Activated CD8-positive, alpha-beta memory T cell treated with anti-CD3 and anti-CD28 coated beads, Interleukin-2, amount 50 U/mL, for 24 hours (primary cell): ENCODE results near the gene PLEKHG4.

Experiments
- DNase-seq: peaks from one replicate; pipeline ENCODE4 v3.0.0-alpha.2; 2020; ENCODE audit errors: extremely low read depth

Gene PLEKHG4

DNA sequence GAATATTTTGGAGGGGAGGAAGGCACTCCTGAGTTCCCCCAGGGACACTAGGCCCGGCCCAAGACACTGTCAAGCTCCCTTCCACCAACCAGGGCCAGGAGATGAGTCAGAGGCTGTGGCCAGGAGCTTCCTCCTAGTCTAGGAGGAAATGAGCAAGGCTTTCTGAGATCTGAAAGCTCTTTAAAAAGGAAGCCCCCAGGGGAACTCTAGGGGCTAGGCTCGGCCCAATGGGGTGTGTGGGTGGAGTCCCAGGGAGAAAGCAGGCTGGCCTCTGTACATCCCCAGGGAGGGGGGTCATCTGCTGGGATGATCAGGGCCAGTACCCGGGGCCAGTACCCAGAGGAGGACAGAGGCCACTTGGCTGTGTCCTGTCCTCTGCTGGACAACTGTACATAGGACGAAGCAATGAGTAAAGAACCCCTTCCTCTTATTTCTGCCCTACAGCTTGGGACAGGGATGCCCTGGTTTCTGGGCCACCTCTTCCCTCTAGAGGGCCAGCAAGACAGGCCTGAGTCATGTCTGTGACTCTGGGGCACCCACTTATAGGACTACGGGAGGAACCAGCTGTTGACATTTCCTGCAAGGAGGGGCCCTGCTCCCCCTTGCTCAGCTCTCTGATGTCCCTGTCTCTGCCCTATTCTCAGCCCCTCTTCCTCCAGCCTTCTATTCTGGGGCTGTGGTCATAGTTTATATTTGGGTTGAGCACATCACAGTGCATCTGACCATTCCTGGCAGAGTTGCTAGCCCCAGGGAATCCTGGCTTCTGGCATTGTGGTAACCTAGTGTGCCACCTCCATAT is 34.7 kb upstream of the PLEKHG4 start:
- peak; percentile 63 for DNase-seq

- no peak for DNase-seq
Observed at GRCh38 chr16:67245186-67245585, 34.1 kb upstream of the PLEKHG4 start.

DNA sequence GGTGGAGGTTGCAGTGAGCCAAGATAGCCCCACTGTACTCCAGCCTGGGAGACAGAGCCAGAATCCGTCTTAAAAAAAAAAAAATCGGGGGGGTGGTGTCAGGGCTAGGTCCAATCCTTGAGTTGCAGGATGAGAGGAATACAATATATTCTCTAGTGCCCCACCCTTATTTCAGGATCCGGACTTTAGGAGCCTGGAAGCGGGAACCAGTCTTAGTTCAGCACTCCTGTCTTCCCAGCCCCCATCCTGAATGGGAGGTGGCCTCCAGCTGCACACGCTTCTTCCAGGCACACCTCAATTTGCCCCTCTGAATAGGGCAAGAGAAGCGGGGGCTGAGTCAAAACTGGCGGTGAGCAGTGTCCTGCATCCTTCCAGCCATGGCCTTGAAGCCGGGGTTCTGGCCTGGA is 33.7 kb upstream of the PLEKHG4 start:
- no peak for DNase-seq

- no peak for DNase-seq
Observed at GRCh38 chr16:67246081-67246755, 33.1 kb upstream of the PLEKHG4 start.

- no peak for DNase-seq
Observed at GRCh38 chr16:67246756-67247191, 32.6 kb upstream of the PLEKHG4 start.

GRCh38 chr16:67247192-67248072 is 31.9 kb upstream of the PLEKHG4 start, which contains the start of gene FHOD1:
TSS of gene FHOD1 (minus strand) at chr16:67247481. CDS start at chr16:67247410, 71 bp downstream.
- peak; percentile 96 for DNase-seq

DNA sequence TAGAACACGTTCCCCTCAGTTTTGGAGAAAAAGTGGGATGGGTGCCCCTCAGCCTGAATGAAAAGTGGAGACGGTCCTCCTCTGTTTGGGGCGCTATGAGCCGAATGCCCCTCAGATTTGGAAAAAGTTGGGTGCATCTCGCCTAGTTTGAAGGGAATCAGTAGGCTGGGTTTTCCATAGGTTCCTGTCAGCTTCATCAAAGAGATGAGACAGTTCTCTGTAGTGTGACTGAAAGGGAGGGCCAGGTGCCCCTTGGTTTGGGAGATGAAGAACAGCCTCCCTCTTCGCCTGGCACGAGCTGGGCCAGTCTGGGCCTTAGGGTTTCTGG is 31.3 kb upstream of the PLEKHG4 start:
- DNase-seq: no peak

DNA sequence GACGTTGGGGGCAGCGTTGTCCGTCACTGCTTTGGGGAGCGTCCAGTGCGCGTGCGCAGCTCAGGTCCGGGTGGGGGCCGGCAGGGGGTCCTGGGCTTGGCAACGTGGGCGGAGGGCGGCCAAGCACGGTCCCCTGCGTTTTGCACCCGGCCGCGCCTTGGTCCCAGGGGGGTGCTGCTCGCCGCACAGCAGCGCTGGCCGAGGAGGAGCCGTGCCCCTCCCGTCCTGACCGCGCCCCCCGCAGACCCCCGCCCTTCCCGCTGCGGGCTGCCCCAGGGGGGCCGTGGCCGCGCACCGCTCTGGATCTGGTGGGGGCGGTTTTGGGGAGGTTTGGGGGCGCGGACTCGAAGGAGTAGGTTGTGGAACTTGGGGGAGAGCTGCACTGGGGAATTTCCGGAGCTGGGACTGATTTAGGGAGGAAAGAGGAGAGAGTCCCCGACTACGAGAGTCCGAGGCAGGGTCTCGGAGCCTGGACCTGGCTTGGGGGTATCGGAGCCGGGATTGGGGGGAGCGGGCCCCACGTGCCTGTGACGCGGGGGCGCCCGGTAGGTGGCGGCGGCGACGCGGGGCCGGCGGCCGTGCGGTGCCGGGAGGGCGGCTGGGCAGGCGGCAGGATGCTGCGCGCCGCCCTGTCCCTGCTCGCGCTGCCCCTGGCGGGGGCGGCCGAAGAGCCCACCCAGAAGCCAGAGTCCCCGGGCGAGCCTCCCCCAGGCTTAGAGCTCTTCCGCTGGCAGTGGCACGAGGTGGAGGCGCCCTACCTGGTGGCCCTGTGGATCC is 30.7 kb upstream of the PLEKHG4 start, which contains the start of gene SLC9A5:
TSS of gene SLC9A5 (plus strand) at position 579 of the 777 bp plus-strand sequence. CDS start at position 615, 36 bp downstream.
- no peak for DNase-seq

DNA sequence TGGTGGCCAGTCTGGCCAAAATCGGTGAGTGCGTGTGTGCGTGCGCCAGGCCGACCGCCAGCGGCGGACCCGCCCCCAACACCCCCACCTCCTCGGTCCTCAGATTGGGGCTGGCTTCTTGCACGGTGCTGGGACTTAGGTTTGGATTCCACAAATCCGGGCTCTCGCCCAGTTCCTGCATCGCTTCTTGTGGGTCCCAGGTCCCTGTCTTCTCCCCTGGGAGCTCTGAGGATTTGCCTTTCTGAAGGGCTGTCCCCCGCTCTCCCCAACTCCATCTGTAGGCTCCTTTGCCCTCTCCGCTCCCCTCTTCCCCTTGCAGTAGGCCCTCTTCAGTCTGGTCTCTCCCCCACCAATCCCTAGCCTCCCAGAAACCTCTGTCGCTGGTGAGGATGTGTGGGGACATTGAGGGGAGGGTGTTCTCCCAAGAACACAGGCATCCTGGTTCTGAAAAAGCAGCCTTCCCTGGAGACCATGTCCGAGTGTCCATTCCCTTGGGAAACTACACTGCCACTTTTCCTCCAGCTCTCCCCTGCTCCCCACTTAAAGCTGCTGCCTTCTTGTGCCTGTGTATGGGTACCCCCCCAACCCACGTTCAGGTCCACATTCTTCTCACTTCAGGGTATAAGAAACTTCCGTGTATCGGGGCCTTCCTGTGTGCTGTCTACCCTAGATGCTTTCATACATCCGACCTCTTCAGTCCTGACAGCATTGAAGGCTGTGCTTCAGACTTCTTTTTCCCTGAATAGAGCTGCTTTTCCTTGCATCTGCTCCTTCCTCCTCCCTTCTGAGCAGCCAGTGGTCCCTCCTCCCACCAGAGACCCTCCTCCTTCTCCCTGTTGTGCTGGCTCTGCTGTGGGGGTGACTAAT is 29.9 kb upstream of the PLEKHG4 start:
- DNase-seq: no peak

GRCh38 chr16:67250045-67250327 is 29.3 kb upstream of the PLEKHG4 start:
- no peak for DNase-seq

GRCh38 chr16:67252609-67253497 is 26.5 kb upstream of the PLEKHG4 start:
- DNase-seq: no peak

- no peak for DNase-seq
Observed at GRCh38 chr16:67254801-67255552, 24.4 kb upstream of the PLEKHG4 start.

DNA sequence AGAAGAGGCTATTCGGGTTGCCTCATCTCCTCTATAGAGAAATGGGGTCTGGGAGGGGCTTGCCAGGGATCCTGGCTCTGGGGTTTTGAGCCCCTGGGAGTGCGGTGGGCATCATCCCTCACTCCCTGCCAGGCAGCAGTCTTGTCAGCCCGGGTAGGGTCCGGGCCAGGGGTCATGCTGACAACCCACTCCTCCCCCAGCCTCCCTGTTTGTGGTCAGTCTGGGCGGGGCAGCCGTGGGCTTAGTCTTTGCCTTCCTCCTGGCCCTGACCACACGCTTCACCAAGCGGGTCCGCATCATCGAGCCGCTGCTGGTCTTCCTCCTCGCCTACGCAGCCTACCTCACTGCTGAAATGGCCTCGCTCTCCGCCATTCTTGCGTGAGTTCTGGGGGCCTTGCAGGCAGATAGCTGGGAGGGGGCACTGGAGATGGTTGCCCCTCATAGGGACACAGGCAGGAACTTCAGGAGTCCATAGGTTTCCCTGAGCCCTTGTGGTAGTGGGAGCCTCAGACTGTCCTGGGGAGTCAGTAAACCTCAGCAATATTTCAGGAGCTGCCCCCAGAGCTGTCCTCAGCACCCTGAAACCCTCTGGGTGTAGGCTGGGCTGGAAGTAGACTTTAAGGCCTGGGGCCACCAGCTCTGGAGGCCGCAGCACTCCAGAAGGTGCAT is 23.6 kb upstream of the PLEKHG4 start:
- DNase-seq: no peak

- no peak for DNase-seq
Observed at GRCh38 chr16:67256701-67257230, 22.6 kb upstream of the PLEKHG4 start.

GRCh38 chr16:67257486-67258160 is 21.7 kb upstream of the PLEKHG4 start:
- no peak for DNase-seq

GRCh38 chr16:67258161-67258835 is 21.0 kb upstream of the PLEKHG4 start:
- DNase-seq: no peak

DNA sequence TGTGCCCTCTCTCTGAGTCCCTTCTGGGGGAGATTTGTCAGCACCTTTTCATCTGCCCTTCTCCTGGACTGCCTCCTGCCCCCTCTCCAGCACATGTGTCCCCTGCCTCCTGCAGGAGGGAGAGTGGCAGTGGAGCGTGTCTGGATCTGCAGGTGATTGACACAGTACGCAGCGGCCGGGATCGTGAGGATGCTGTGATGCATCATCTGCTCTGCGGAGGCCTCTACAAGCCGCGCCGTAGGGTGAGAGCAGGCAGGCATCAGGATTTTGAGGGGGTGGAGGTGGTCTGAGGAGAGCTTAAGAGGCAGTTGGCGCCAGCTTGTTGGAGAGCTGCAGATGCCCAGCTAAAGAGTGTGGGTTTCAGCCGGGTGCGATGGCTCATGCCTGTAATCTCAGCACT is 19.6 kb upstream of the PLEKHG4 start:
- no peak for DNase-seq
